ENCODE data around the gene USP17L20.
"Not testable (repeated sequence)": the region's sequence is repeated elsewhere in the genome, so short reads cannot be mapped to it uniquely, and the experiment has no call there.

Gene USP17L20

GRCh38 chr4:9257824-9258223 is at the start of gene USP17L20:
Gene USP17L20 (plus strand): TSS chr4:9258124. CDS start chr4:9258124, 0 bp downstream.
- DNase-seq (ENCODE audit: low read depth): not testable (repeated sequence)

GRCh38 chr4:9210357-9210756 is 47.6 kb upstream of the USP17L20 start, which contains the start of gene USP17L10:
Gene USP17L10 (plus strand): TSS chr4:9210657. CDS start chr4:9210657, 0 bp downstream.
- not testable (repeated sequence) for DNase-seq (ENCODE audit: low read depth)

- DNase-seq (ENCODE audit: low read depth): not testable (repeated sequence)
Observed at GRCh38 chr4:9214701-9215100, 43.2 kb upstream of the USP17L20 start.

GRCh38 chr4:9215105-9215504 is 42.8 kb upstream of the USP17L20 start, which contains the start of gene USP17L11:
Gene USP17L11 (plus strand): TSS chr4:9215405. CDS start chr4:9215405, 0 bp downstream.
- not testable (repeated sequence) for DNase-seq (ENCODE audit: low read depth)

- not testable (repeated sequence) for DNase-seq (ENCODE audit: low read depth)
Observed at GRCh38 chr4:9219852-9220251, 38.1 kb upstream of the USP17L20 start, which contains the start of gene USP17L12. Gene USP17L12 (plus strand): TSS chr4:9220152. CDS start chr4:9220152, 0 bp downstream.

GRCh38 chr4:9224596-9224995 is 33.3 kb upstream of the USP17L20 start, which contains the start of gene USP17L13:
Gene USP17L13 (plus strand): TSS chr4:9224896. CDS start chr4:9224896, 0 bp downstream.
- DNase-seq (ENCODE audit: low read depth): not testable (repeated sequence)

- DNase-seq (ENCODE audit: low read depth): not testable (repeated sequence)
Observed at GRCh38 chr4:9230249-9230648, 27.7 kb upstream of the USP17L20 start.

GRCh38 chr4:9234085-9234484 is 23.8 kb upstream of the USP17L20 start, which contains the start of gene USP17L15:
Gene USP17L15 (plus strand): TSS chr4:9234385. CDS start chr4:9234385, 0 bp downstream.
- not testable (repeated sequence) for DNase-seq (ENCODE audit: low read depth)

GRCh38 chr4:9238461-9238860 is 19.5 kb upstream of the USP17L20 start:
- not testable (repeated sequence) for DNase-seq (ENCODE audit: low read depth)

GRCh38 chr4:9243579-9243978 is 14.3 kb upstream of the USP17L20 start, which contains the start of gene USP17L17:
Gene USP17L17 (plus strand): TSS chr4:9243879. CDS start chr4:9243879, 0 bp downstream.
- DNase-seq (ENCODE audit: low read depth): not testable (repeated sequence)

- DNase-seq (ENCODE audit: low read depth): not testable (repeated sequence)
Observed at GRCh38 chr4:9247953-9248680, 9.8 kb upstream of the USP17L20 start, which contains the start of gene USP17L18. Gene USP17L18 (plus strand): TSS chr4:9248630. CDS start chr4:9248630, 0 bp downstream.

GRCh38 chr4:9253078-9253477 is 4.8 kb upstream of the USP17L20 start, which contains the start of gene USP17L19:
Gene USP17L19 (plus strand): TSS chr4:9253378. CDS start chr4:9253378, 0 bp downstream.
- not testable (repeated sequence) for DNase-seq (ENCODE audit: low read depth)

- DNase-seq (ENCODE audit: low read depth): not testable (repeated sequence)
Observed at GRCh38 chr4:9262572-9262971, 4.6 kb downstream of the USP17L20 start, which contains the start of gene USP17L21. Gene USP17L21 (plus strand): TSS chr4:9262872. CDS start chr4:9262872, 0 bp downstream.

GRCh38 chr4:9267319-9267718 is 9.4 kb downstream of the USP17L20 start, which contains the start of gene USP17L22:
Gene USP17L22 (plus strand): TSS chr4:9267619. CDS start chr4:9267619, 0 bp downstream.
- not testable (repeated sequence) for DNase-seq (ENCODE audit: low read depth)

- DNase-seq (ENCODE audit: low read depth): not testable (repeated sequence)
Observed at GRCh38 chr4:9271719-9272118, 13.8 kb downstream of the USP17L20 start.

Measured in stimulated activated CD4-positive, alpha-beta T cell treated with anti-CD3 and anti-CD28 coated beads, Interleukin-2, amount 100 ng/mL, for 4 hours (primary cell).